IMR-90 (cell line): ENCODE results near the gene C1QTNF3. TPM values are rescaled to one million over a fixed set of nuclear protein-coding genes. Genes with fewer than 3 reads are reported as not detected.
A peak's percentile ranks its signal among the peaks of the same experiment; 100 is the strongest.

Source experiments
- ATAC-seq: fragments of 200-7000 bp; cut with Tn5 transposase; 2 replicates; pipeline ENCODE4 v1.9.1; 2020; ENCODE audit warnings: low read depth, mild to moderate bottlenecking, moderate library complexity
- BruUV-seq: library from RNA; stranded (reverse); fragments of 400-500 nt; replicated peaks from 2 replicates; lab custom pipeline; 2021; lab: Mats Ljungman, UMichigan
- CTCF ChIA-PET: fragments of 300-600 bp; formaldehyde crosslinking; extraction: SDS; loops from one replicate; lab custom pipeline; 2021; ENCODE audit warnings: antibody characterized with exemption; lab: Yijun Ruan, JAX
- POLR2A ChIA-PET: fragments of 300-600 bp; sonication (Branson Sonifier 250); formaldehyde crosslinking; loops from one replicate; lab custom pipeline; 2022; ENCODE audit warnings: antibody characterized with exemption; ENCODE audit not compliant: unreplicated experiment; lab: Charles Lee
- DNase-seq: peaks from one replicate; pipeline ENCODE4 v3.0.0; 2013
- H2AFZ ChIP-seq: replicated peaks from 2 replicates; pipeline ENCODE3; 2013; ENCODE audit warnings: low read length, mild to moderate bottlenecking; ENCODE audit not compliant: poor library complexity
- H2AK5ac ChIP-seq: 2 replicates; pipeline ENCODE4 v1.6.1; 2013; ENCODE audit warnings: low read depth, low read length, inconsistent platforms
- H2AK9ac ChIP-seq: replicated peaks from 2 replicates; pipeline ENCODE3; 2013; ENCODE audit warnings: mild to moderate bottlenecking, low read depth, low read length, moderate library complexity; ENCODE audit not compliant: poor library complexity
- H2BK120ac ChIP-seq: 2 replicates; pipeline ENCODE4 v1.6.1; 2013; ENCODE audit warnings: low read depth, low read length, inconsistent platforms
- H2BK15ac ChIP-seq: 3 replicates; pipeline ENCODE4 v1.6.1; 2013; ENCODE audit warnings: low read depth, low read length, inconsistent platforms
- H2BK20ac ChIP-seq: 2 replicates; pipeline ENCODE4 v1.6.1; 2013; ENCODE audit warnings: low read depth, mild to moderate bottlenecking, inconsistent platforms, low read length, moderate library complexity
- H2BK5ac ChIP-seq: 2 replicates; pipeline ENCODE4 v1.6.1; 2013; ENCODE audit warnings: mild to moderate bottlenecking, low read depth, low read length, inconsistent platforms; ENCODE audit not compliant: poor library complexity, severe bottlenecking
- H3K14ac ChIP-seq: replicated peaks from 2 replicates; pipeline ENCODE4 v1.6.1; 2013; ENCODE audit warnings: low read depth, low read length, inconsistent platforms
- H3K18ac ChIP-seq: 2 replicates; pipeline ENCODE4 v1.6.1; 2013; ENCODE audit warnings: low read depth, low read length, control low read depth
- H3K23ac ChIP-seq: 2 replicates; pipeline ENCODE4 v1.6.1; 2013; ENCODE audit warnings: low read depth, low read length, inconsistent platforms
- H3K27ac ChIP-seq: 2 replicates; pipeline ENCODE4 v1.5.1; 2013; ENCODE audit warnings: mild to moderate bottlenecking, control low read depth, low read length; ENCODE audit not compliant: insufficient read depth
- H3K27me3 ChIP-seq: 2 replicates; pipeline ENCODE4 v1.6.1; 2013; ENCODE audit warnings: low read length; ENCODE audit not compliant: control insufficient read depth, insufficient read depth
- H3K36me3 ChIP-seq: 2 replicates; pipeline ENCODE4 v1.6.1; 2013; ENCODE audit warnings: low read length, mixed read lengths; ENCODE audit not compliant: control insufficient read depth, insufficient read depth
- H3K4ac ChIP-seq: 2 replicates; pipeline ENCODE4 v1.6.1; 2013; ENCODE audit warnings: low read depth, low read length, inconsistent platforms
- H3K4me1 ChIP-seq: 2 replicates; pipeline ENCODE4 v1.6.1; 2013; ENCODE audit warnings: low read length, mixed read lengths; ENCODE audit not compliant: control insufficient read depth, insufficient read depth
- H3K4me2 ChIP-seq: 2 replicates; pipeline ENCODE4 v1.6.1; 2013; ENCODE audit warnings: low read depth, mild to moderate bottlenecking, control low read depth, low read length, moderate library complexity
- H3K4me3 ChIP-seq: 2 replicates; pipeline ENCODE4 v1.5.1; 2013; ENCODE audit warnings: low read depth, mild to moderate bottlenecking, control low read depth, low read length, moderate library complexity; ENCODE audit not compliant: insufficient read depth
- H3K56ac ChIP-seq: 2 replicates; pipeline ENCODE4 v1.6.1; 2013; ENCODE audit warnings: low read length, inconsistent platforms; ENCODE audit not compliant: insufficient read depth; ENCODE audit errors: extremely low read depth
- H3K79me1 ChIP-seq, 2 experiments: 2 replicates each; pipeline ENCODE4 v1.6.1; 2013; ENCODE audit warnings: low read length in 2 of 2, inconsistent platforms in 1 of 2, low read depth in 1 of 2
- H3K9ac ChIP-seq: 2 replicates; pipeline ENCODE4 v1.6.1; 2013; ENCODE audit warnings: low read depth, low read length, control low read depth
- H3K9me1 ChIP-seq: 2 replicates; pipeline ENCODE4 v1.6.1; 2013; ENCODE audit warnings: low read length, inconsistent platforms; ENCODE audit not compliant: insufficient read depth
- H3K9me3 ChIP-seq: 2 replicates; pipeline ENCODE4 v1.6.1; 2013; ENCODE audit warnings: low read length; ENCODE audit not compliant: control insufficient read depth, insufficient read depth
- H4K20me1 ChIP-seq: 2 replicates; pipeline ENCODE4 v1.6.1; 2013; ENCODE audit warnings: low read length, inconsistent platforms; ENCODE audit not compliant: insufficient read depth
- H4K5ac ChIP-seq: 2 replicates; pipeline ENCODE4 v1.6.1; 2013; ENCODE audit warnings: mild to moderate bottlenecking, low read depth, low read length, control low read depth
- H4K8ac ChIP-seq, 2 experiments: 2 replicates each; pipeline ENCODE4 v1.6.1; 2013; ENCODE audit warnings: low read depth in 2 of 2, low read length in 2 of 2, control low read depth in 1 of 2, inconsistent platforms in 1 of 2
- H4K91ac ChIP-seq: 2 replicates; pipeline ENCODE4 v1.6.1; 2013; ENCODE audit warnings: low read depth, low read length, inconsistent platforms; ENCODE audit not compliant: insufficient read depth
- FOS ChIP-seq: fragments of 150-350 bp; IDR thresholded peaks from 2 replicates; pipeline ENCODE4 v1.6.1; 2016; ENCODE audit warnings: low read depth, low read length
- POLR2A ChIP-seq: IDR thresholded peaks from 2 replicates; pipeline ENCODE4 v1.6.1; 2012; ENCODE audit warnings: mild to moderate bottlenecking, low read depth, low read length
- RFX5 ChIP-seq: IDR thresholded peaks from 2 replicates; pipeline ENCODE4 v1.8.0; 2012; ENCODE audit warnings: low read depth, mild to moderate bottlenecking, low read length, moderate library complexity
- WGBS, 2 experiments: methylation state at CpG; one replicate each; pipeline versions ENCODE4 v1.1.5 to v1.1.7; 2013; ENCODE audit warnings: missing lambda C conversion rate in 2 of 2; ENCODE audit not compliant: insufficient read length in 1 of 2; ENCODE audit errors: extremely low coverage in 2 of 2; 5-methylcytosine and 5-hydroxymethylcytosine counted together
- dilution Hi-C: fragments of 300-500 bp; cut with HindIII; formaldehyde crosslinking; loops from one replicate; pipeline ENCODE4 v1.14.3; 2018; ENCODE audit warnings: low sequenced_read_pairs; ENCODE audit not compliant: unreplicated experiment
- in situ Hi-C: fragments of 300-500 bp; cut with MboI; formaldehyde crosslinking; loops from 3 replicates; pipeline ENCODE4 v1.14.3; 2019; ENCODE audit warnings: low sequenced_read_pairs, inconsistent platforms, mixed read lengths
- intact Hi-C: fragments of 100-400 bp; cut with micrococcal nuclease; formaldehyde crosslinking; loops from 2 replicates; pipeline ENCODE4 v1.10.0; 2022
- polyA plus RNA-seq, 3 experiments: library from polyadenylated mRNA; depleted of rRNA; stranded (reverse); fragments of >200 nt; gene quantifications; 2 replicates each; pipeline ENCODE4 v1.2.3, GENCODE V29; 2012; ENCODE audit warnings: low replicate concordance in 1 of 3
- total RNA-seq: library from RNA; depleted of rRNA; stranded (reverse); fragments of >200 nt; gene quantifications from 2 replicates; pipeline ENCODE4 v1.2.3, GENCODE V29; 2012

The C1QTNF3 gene
- total and polyA plus RNA-seq, 2 of the 4 experiments (the other 2 are of a cell fraction), result 1.0 to 1.4 TPM

DNA sequence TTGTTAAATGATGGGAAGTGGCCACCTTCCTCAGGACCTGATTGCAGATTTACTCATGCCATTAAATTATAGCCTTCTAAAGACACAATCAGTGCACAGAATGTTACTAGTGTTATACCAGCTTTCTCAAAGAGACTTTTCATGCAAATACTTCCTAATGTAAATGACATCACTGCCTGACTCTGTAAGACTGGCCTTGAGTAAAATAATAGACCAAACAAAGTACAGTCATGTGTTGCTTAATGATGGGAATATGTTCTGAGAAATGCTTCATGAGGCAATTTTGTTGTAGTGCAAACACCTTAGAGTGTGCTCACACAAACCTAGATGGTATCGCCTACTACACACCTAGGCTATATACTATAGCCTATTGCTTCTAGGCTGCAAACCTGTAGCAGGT lies 17.0 kb upstream of the C1QTNF3 start:
- in situ Hi-C loops, result no loop called here
- H3K27me3 ChIP-seq, result no peaks in the 10 kb centered on the region
- no peak overlapping the region for H3K4me3 ChIP-seq
- no peak overlapping the region for H2AFZ ChIP-seq
- H4K91ac ChIP-seq, result no peak overlapping the region
- dilution Hi-C loops, result no loop called here
- H3K9me3 ChIP-seq, result 0 out of 2 replicates have a peak, but pooled peaks cover 2% of the 10 kb centered on the region
- no peaks in the 10 kb centered on the region for H4K20me1 ChIP-seq
- no peak overlapping the region for H3K56ac ChIP-seq
- ChIA-PET POLR2A (no interaction called here), CTCF (no interaction called here)
- H3K14ac ChIP-seq, result no peak overlapping the region
- H3K36me3 ChIP-seq, result no peaks in the 10 kb centered on the region
- no peak overlapping the region for H4K8ac ChIP-seq
- no peaks in the 10 kb centered on the region for H3K9me1 ChIP-seq
- H3K79me1 ChIP-seq, result no peaks in the 10 kb centered on the region
- ATAC-seq (no peak), DNase-seq (peak; percentile 28)
- H2BK120ac ChIP-seq, result no peak overlapping the region
- TF ChIP-seq FOS (no peak), RFX5 (no peak), POLR2A (no peak)
- H3K23ac ChIP-seq, result no peak overlapping the region
- H2BK15ac ChIP-seq, result no peak overlapping the region
- intact Hi-C loops, result no loop called here
- no peak overlapping the region for H3K27ac ChIP-seq
- H2BK20ac ChIP-seq, result no peak overlapping the region
- H2AK9ac ChIP-seq, result no peak overlapping the region
- H3K18ac ChIP-seq, result no peak overlapping the region
- no peak overlapping the region for H4K5ac ChIP-seq
- H3K4ac ChIP-seq, result no peak overlapping the region
- no peak overlapping the region for H3K4me2 ChIP-seq
- no peak overlapping the region for H2AK5ac ChIP-seq
- H3K9ac ChIP-seq, result no peak overlapping the region
- no TSS peak for BruUV-seq
- H2BK5ac ChIP-seq, result no peak overlapping the region
- WGBS, 2 experiments, result no CpG with 5 or more reads among the region's 1 CpG
- no peaks in the 10 kb centered on the region for H3K4me1 ChIP-seq
